K562 (cell line): Measurements from ENCODE around the gene DSCAM. TPM values are rescaled to one million over a fixed set of nuclear protein-coding genes. Genes with fewer than 3 reads are reported as not detected.

Source experiments
- ATAC-seq: fragments of 200-7000 bp; cut with Tn5 transposase; 3 replicates; pipeline ENCODE4 v1.9.1; 2020; ENCODE audit warnings: moderate library complexity
- BruUV-seq: library from RNA; stranded (reverse); fragments of 400-500 nt; replicated peaks from 2 replicates; lab custom pipeline; 2021; lab: Mats Ljungman, UMichigan
- CTCF ChIA-PET: fragments of 300-600 bp; formaldehyde crosslinking; extraction: SDS; loops from one replicate; lab custom pipeline; 2021; ENCODE audit warnings: low intra/inter-chr PET ratio; lab: Yijun Ruan, JAX
- POLR2A ChIA-PET: fragments of 300-600, 350-650 bp; sonication (Branson Sonifier 250); formaldehyde crosslinking; extraction: SDS; loops from one replicate; lab custom pipeline; 2021; ENCODE audit warnings: antibody characterized with exemption, inconsistent platforms; lab: Yijun Ruan, JAX
- DNase-seq, 4 experiments: peaks; one replicate each; pipeline versions ENCODE4 v3.0.0 to v3.0.0-alpha.2; 2011 to 2018; ENCODE audit warnings: low spot score in 3 of 4, mixed read lengths in 3 of 4; ENCODE audit errors: extremely low read depth in 1 of 4
- FAIRE-seq: peaks from 2 replicates; lab custom pipeline; 2011; peaks lifted over from hg19 to GRCh38; lab: Jason Lieb, UNC
- H2AFZ ChIP-seq: 2 replicates; pipeline ENCODE4 v1.6.0; 2011; ENCODE audit warnings: low read depth, low read length, control low read depth, inconsistent platforms
- H3K27ac ChIP-seq: fragments of 200-600 bp; 3 replicates; pipeline ENCODE4 v1.8.0; 2011; ENCODE audit warnings: low read depth, mild to moderate bottlenecking, control low read depth, inconsistent platforms, low read length, moderate library complexity, mixed read lengths; ENCODE audit errors: extremely low read depth
- H3K27me3 ChIP-seq, 2 experiments: fragments of 300-600 bp in 1 of 2; 2 replicates in 1 of 2; 3 replicates in 1 of 2; pipeline versions ENCODE4 v1.6.0 to v1.8.0; 2011; ENCODE audit warnings: inconsistent platforms in 2 of 2, low read length in 2 of 2, mild to moderate bottlenecking in 1 of 2, mixed read lengths in 1 of 2, moderate library complexity in 1 of 2; ENCODE audit not compliant: control insufficient read depth in 2 of 2, insufficient read depth in 2 of 2
- H3K36me3 ChIP-seq: fragments of 300-600 bp; 3 replicates; pipeline ENCODE4 v1.8.0; 2011; ENCODE audit warnings: mild to moderate bottlenecking, low read length, inconsistent platforms; ENCODE audit not compliant: control insufficient read depth, insufficient read depth
- H3K4me1 ChIP-seq, 2 experiments: fragments of 200-600 bp in 1 of 2; replicated peaks in 1 of 2; 2 replicates in 1 of 2; 3 replicates in 1 of 2; pipeline versions ENCODE4 v1.5.1 to v1.8.0; 2011; ENCODE audit warnings: inconsistent platforms in 2 of 2, low read length in 2 of 2, mild to moderate bottlenecking in 1 of 2, mixed read lengths in 1 of 2, moderate library complexity in 1 of 2; ENCODE audit not compliant: control insufficient read depth in 2 of 2, insufficient read depth in 2 of 2
- H3K4me2 ChIP-seq: 2 replicates; pipeline ENCODE4 v1.6.1; 2011; ENCODE audit warnings: low read length, control low read depth, inconsistent platforms, mixed read lengths; ENCODE audit not compliant: insufficient read depth
- H3K4me3 ChIP-seq: fragments of 200-600 bp; sonication (generic), shearing (Covaris generic); 2 replicates; pipeline ENCODE4 v1.5.1; 2016; ENCODE audit warnings: control low read depth, inconsistent platforms
- H3K79me2 ChIP-seq: fragments of 200-600 bp; 3 replicates; pipeline ENCODE4 v1.8.0; 2011; ENCODE audit warnings: low read length, inconsistent platforms; ENCODE audit not compliant: control insufficient read depth, insufficient read depth
- H3K9ac ChIP-seq, 2 experiments: 2 replicates each; pipeline versions ENCODE4 v1.6.0 to v1.6.1; 2011; ENCODE audit warnings: low read depth in 2 of 2, low read length in 2 of 2, control low read depth in 1 of 2, inconsistent platforms in 1 of 2, mild to moderate bottlenecking in 1 of 2, mixed read lengths in 1 of 2; ENCODE audit not compliant: insufficient read depth in 1 of 2
- H3K9me1 ChIP-seq: one replicate; pipeline ENCODE4 v1.6.0; 2011; ENCODE audit warnings: inconsistent platforms, mild to moderate bottlenecking, low read length, moderate library complexity; ENCODE audit not compliant: control insufficient read depth, insufficient read depth
- H3K9me3 ChIP-seq: replicated peaks from 2 replicates; pipeline ENCODE4 v1.5.1; 2011; ENCODE audit warnings: low read depth, low read length, inconsistent platforms; ENCODE audit not compliant: control insufficient read depth, insufficient read depth
- H4K20me1 ChIP-seq: replicated peaks from 2 replicates; pipeline ENCODE4 v1.6.1; 2011; ENCODE audit warnings: low read length, inconsistent platforms, mixed read lengths; ENCODE audit not compliant: control insufficient read depth, insufficient read depth
- E2F4 ChIP-seq: sonication (generic); formaldehyde crosslinking; IDR thresholded peaks from 2 replicates; pipeline ENCODE4 v1.8.0; 2022; ENCODE audit warnings: mild to moderate bottlenecking, low read depth, missing genetic modification reagents
- GTF2B ChIP-seq: IDR thresholded peaks from 2 replicates; pipeline ENCODE4 v1.6.1; 2011; ENCODE audit not compliant: insufficient read length; ENCODE audit errors: extremely low read depth
- GTF3C2 ChIP-seq: IDR thresholded peaks from 3 replicates; pipeline ENCODE4 v1.6.1; 2011; ENCODE audit warnings: borderline replicate concordance, mild to moderate bottlenecking, moderate library complexity; ENCODE audit not compliant: insufficient read length; ENCODE audit errors: extremely low read depth
- HBP1 ChIP-seq: fragments of 450-650 bp; formaldehyde crosslinking; IDR thresholded peaks from 2 replicates; pipeline ENCODE4 v1.4.0; 2022; ENCODE audit warnings: missing genetic modification characterization
- HES1 ChIP-seq: fragments of 450-650 bp; IDR thresholded peaks from 2 replicates; pipeline ENCODE4 v1.6.1; 2016; ENCODE audit warnings: low read depth, mild to moderate bottlenecking, moderate library complexity
- KLF16 ChIP-seq: IDR thresholded peaks from 2 replicates; pipeline ENCODE4 v1.6.1; 2016; ENCODE audit warnings: antibody characterized with exemption
- MLX ChIP-seq, 2 experiments: fragments of 450-650 bp in 1 of 2; sonication (generic) in 1 of 2; formaldehyde crosslinking; conservative IDR thresholded peaks; 2 replicates each; pipeline versions ENCODE4 v1.4.0 to v1.8.1; 2020 to 2022; ENCODE audit warnings: mild to moderate bottlenecking in 1 of 2, missing genetic modification reagents in 1 of 2
- RBM17 ChIP-seq: fragments of 200-400 bp; formaldehyde crosslinking; IDR thresholded peaks from 2 replicates; pipeline ENCODE4 v1.6.1; 2017; ENCODE audit warnings: low read depth, mild to moderate bottlenecking, low read length, borderline replicate concordance
- SIX5 ChIP-seq, 2 experiments: IDR thresholded peaks; 2 replicates each; pipeline ENCODE4 v1.6.1; 2011; ENCODE audit warnings: low read length in 2 of 2, borderline replicate concordance in 1 of 2, low read depth in 1 of 2, mild to moderate bottlenecking in 1 of 2, moderate library complexity in 1 of 2; ENCODE audit not compliant: insufficient read depth in 1 of 2
- TRIM28 ChIP-seq: fragments of 450-650 bp; IDR thresholded peaks from 2 replicates; pipeline ENCODE4 v1.6.1; 2017
- ZNF347 ChIP-seq: fragments of 450-650 bp; formaldehyde crosslinking; IDR thresholded peaks from 2 replicates; pipeline ENCODE4 v1.4.0; 2020; ENCODE audit warnings: low read depth, mild to moderate bottlenecking, moderate library complexity
- WGBS: fragments of 100-300 bp; shearing (Covaris generic); methylation state at CpG from one replicate; pipeline ENCODE4 v1.1.6; 2016; ENCODE audit warnings: low coverage, mixed read lengths; ENCODE audit not compliant: insufficient coverage; ENCODE audit errors: missing lambda C conversion rate; 5-methylcytosine and 5-hydroxymethylcytosine counted together
- in situ Hi-C: fragments of 300-500 bp; cut with MboI; formaldehyde crosslinking; loops from 4 replicates; pipeline ENCODE4 v1.15.0; 2018; ENCODE audit warnings: inconsistent platforms, mixed read lengths
- intact Hi-C: fragments of 100-400 bp; cut with micrococcal nuclease; formaldehyde crosslinking; loops from 2 replicates; pipeline ENCODE4 v1.14.2; 2022
- polyA plus RNA-seq, 8 experiments: library from polyadenylated mRNA; depleted of rRNA in 4 of 8; stranded (reverse) in 5 of 8; unstranded in 3 of 8; fragments of >200 nt; fragmentation: Nextera tagmentation in 2 of 8; fragmentation: Illumina TruSeq in 1 of 8; extraction: Ambion mirVana in 2 of 8; extraction: Trizol in 1 of 8; gene quantifications; 2 replicates each; pipeline versions ENCODE4 v1.2.1 to v1.2.3, GENCODE V29; 2011 to 2014; ENCODE audit warnings: inconsistent platforms in 1 of 8, missing spikeins in 1 of 8
- total RNA-seq, 7 experiments: library from RNA; depleted of rRNA in 6 of 7; stranded (reverse); fragments of >200 nt in 6 of 7; fragmentation: Illumina TruSeq in 2 of 7; extraction: Trizol in 2 of 7; gene quantifications; 2 replicates each; pipeline versions ENCODE4 v1.2.1 to v1.2.3, GENCODE V29; 2011 to 2021; ENCODE audit warnings: low replicate concordance in 1 of 7

The DSCAM gene
- total and polyA plus RNA-seq, 9 of the 15 experiments (the other 6 are each of a cell fraction or from before 2014, with no cell fraction given): not detected

- no peaks in the 10 kb centered on the region for H3K79me2 ChIP-seq
- intact Hi-C loops: no loop called here
- no peak for DNase-seq
- no peak for ATAC-seq
- ChIA-PET POLR2A (no interaction called here), CTCF (no interaction called here)
- TF ChIP-seq KLF16 (no peak), ZNF347 (CRISPR knock-in tag) (no peak), RBM17 (no peak), HBP1 (no peak), HES1 (no peak), GTF2B (no peak), GTF3C2 (no peak), E2F4 (CRISPR knock-in tag) (no peak), MLX (CRISPR knock-in tag; conservative IDR thresholded peaks at IDR 0.05) (no peak), TRIM28 (no peak), SIX5 (IDR thresholded peaks at IDR 0.05; ENCODE audit: borderline replicate concordance in 1 of 2, insufficient read depth in 1 of 2, low read depth in 1 of 2, low read length in 2 of 2) (no peak)
- H3K4me1 ChIP-seq: no peaks in the 10 kb centered on the region
- 2% methylated on average over 3 of the region's 5 CpGs for WGBS
- H3K36me3 ChIP-seq: no peaks in the 10 kb centered on the region
- BruUV-seq: no TSS peak
- no peak overlapping the region for H3K4me2 ChIP-seq
- H3K9ac ChIP-seq: no peak overlapping the region
- no peak overlapping the region for H2AFZ ChIP-seq
- FAIRE-seq: no peak
- no peak overlapping the region for H3K4me3 ChIP-seq
- no peaks in the 10 kb centered on the region for H3K9me1 ChIP-seq
- H3K27me3 ChIP-seq: no peaks in the 10 kb centered on the region
- no peaks in the 10 kb centered on the region for H3K9me3 ChIP-seq
- in situ Hi-C loops: no loop called here
- H3K27ac ChIP-seq: no peak overlapping the region
- no peaks in the 10 kb centered on the region for H4K20me1 ChIP-seq
These were observed 855 bp downstream of the DSCAM start for GRCh38 chr21:40846103-40846502.
